Suprapubic skin (tissue), 4 donors: ENCODE data around the gene RABAC1.

Experiments used
- EP300 ChIP-seq: sonication (generic); formaldehyde crosslinking; IDR thresholded peaks from one replicate; pipeline ENCODE4 v1.6.1; 2017; ENCODE audit warnings: antibody characterized with exemption
- POLR2A ChIP-seq, 2 donors: fragments of 450-650 bp; IDR thresholded peaks; one replicate each; pipeline ENCODE4 v1.6.1; 2017; ENCODE audit warnings: antibody characterized with exemption in 2 of 2, mild to moderate bottlenecking in 2 of 2, moderate library complexity in 2 of 2
- POLR2AphosphoS5 ChIP-seq, 3 donors: sonication (generic); formaldehyde crosslinking; IDR thresholded peaks; one replicate each; pipeline ENCODE4 v1.6.1; 2017; ENCODE audit warnings: antibody characterized with exemption in 3 of 3
- TF ChIP-seq, protein P1 (sequence below), 2 donors: fragments of 200-600 bp in 1 of 2; fragments of 450-650 bp in 1 of 2; sonication (generic) in 1 of 2; IDR thresholded peaks; one replicate each; pipeline ENCODE4 v1.5.1; 2016 to 2019; ENCODE audit warnings: antibody characterized with exemption in 2 of 2, mild to moderate bottlenecking in 1 of 2, moderate library complexity in 1 of 2

GRCh38 chr19:41993612-41994483, 34.7 kb upstream of the RABAC1 start, which contains the start of gene ATP1A3:
- TF ChIP-seq POLR2A (IDR thresholded peaks at IDR 0.05) (no peak), EP300 (no peak), POLR2AphosphoS5 (IDR thresholded peaks at IDR 0.05) (no peak)
- TF ChIP-seq, protein P1, sequence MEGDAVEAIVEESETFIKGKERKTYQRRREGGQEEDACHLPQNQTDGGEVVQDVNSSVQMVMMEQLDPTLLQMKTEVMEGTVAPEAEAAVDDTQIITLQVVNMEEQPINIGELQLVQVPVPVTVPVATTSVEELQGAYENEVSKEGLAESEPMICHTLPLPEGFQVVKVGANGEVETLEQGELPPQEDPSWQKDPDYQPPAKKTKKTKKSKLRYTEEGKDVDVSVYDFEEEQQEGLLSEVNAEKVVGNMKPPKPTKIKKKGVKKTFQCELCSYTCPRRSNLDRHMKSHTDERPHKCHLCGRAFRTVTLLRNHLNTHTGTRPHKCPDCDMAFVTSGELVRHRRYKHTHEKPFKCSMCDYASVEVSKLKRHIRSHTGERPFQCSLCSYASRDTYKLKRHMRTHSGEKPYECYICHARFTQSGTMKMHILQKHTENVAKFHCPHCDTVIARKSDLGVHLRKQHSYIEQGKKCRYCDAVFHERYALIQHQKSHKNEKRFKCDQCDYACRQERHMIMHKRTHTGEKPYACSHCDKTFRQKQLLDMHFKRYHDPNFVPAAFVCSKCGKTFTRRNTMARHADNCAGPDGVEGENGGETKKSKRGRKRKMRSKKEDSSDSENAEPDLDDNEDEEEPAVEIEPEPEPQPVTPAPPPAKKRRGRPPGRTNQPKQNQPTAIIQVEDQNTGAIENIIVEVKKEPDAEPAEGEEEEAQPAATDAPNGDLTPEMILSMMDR (IDR thresholded peaks at IDR 0.05): no peak
